Umbilical cord (tissue), 2 donors: ENCODE measurements around the gene MAP2K2. TPM values are rescaled to one million over a fixed set of nuclear protein-coding genes. Genes with fewer than 3 reads are reported as not detected.

Experiments
- DNase-seq: peaks from one replicate; pipeline ENCODE4 v3.0.0-alpha.2; 2015; ENCODE audit warnings: low spot score
- total RNA-seq: library from RNA; depleted of rRNA; stranded (reverse); fragments of >200 nt; gene quantifications from one replicate; pipeline ENCODE4 v1.2.3, GENCODE V29; 2014; ENCODE audit warnings: low replicate concordance; ENCODE audit not compliant: insufficient read depth

The MAP2K2 gene
- total RNA-seq, 1 donor from 2014 or later: 72.5 TPM

DNA sequence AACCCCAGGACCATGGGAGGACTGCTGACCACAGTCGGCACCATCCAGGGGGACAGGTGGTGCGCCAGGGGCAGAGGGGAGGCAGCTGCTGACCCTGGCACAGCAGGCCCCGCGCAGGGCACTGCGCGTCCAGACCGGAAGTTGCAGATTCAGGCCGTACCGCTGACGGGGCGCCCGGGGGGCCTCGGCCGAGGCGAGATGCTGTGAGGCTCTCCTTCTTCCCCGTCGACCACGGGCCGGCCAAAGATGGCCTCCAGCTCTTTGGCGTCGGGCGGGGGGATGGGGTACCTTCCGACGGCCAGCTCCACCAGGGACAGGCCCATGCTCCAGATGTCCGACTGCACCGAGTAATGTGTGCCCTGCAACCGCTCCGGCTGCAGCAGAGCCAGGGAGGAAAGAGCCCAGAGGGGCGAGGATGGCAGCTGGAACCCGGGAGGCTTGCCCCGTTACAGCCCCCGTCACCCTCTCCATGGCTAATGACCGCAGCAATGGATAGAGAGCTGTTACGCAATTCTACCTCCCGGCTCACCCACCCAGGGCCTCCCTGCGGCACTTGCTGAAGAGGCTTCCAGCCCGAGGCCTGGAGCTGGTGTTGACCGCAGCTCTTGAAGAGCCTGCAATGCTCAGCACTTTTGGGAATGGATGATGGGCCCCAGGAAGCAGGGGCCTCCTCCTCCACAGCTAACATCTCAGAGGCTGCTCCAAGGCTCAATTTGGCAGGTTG is 24.7 kb downstream of the MAP2K2 start:
- no peak for DNase-seq

DNA sequence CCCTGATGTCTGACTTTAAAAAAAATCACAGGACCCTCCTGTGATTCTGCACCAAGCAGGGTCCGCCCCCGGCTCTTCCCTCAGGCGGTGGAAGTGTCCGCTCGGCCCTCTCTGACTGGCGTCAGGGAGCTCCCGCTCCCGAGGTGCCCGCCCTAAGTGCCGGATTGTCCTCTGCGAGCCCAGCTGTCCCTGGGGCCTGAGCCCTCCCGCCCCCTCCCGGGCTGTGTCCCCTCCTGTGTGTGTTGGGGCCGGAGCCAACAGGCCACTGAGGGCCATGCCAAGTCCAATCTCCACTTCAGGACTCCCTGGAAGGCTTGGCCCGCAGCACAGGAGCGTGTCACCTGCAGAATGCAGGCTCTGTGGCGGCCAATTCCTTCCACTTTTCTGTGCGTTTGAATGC is 25.4 kb downstream of the MAP2K2 start:
- no peak for DNase-seq

DNA sequence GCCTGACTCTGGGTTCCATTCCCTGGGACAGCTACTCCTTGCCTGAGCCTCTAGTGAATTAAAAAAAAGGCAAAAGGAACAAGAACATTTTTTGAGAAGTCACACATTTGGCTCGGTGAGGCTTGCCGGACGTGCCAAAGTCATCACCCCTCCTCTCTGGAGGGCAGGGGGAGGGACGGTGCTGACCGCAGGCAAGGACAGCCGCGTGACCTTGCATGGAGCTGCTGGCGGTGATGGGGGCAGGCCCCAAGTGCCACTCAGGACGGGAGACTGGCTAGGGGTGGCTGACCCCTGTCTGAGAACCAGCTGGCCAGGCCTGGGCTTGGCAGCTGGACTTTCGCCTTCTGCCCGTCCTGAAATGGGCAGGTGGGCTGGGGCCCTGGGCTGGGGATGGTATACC is 26.4 kb downstream of the MAP2K2 start:
- DNase-seq: no peak

DNA sequence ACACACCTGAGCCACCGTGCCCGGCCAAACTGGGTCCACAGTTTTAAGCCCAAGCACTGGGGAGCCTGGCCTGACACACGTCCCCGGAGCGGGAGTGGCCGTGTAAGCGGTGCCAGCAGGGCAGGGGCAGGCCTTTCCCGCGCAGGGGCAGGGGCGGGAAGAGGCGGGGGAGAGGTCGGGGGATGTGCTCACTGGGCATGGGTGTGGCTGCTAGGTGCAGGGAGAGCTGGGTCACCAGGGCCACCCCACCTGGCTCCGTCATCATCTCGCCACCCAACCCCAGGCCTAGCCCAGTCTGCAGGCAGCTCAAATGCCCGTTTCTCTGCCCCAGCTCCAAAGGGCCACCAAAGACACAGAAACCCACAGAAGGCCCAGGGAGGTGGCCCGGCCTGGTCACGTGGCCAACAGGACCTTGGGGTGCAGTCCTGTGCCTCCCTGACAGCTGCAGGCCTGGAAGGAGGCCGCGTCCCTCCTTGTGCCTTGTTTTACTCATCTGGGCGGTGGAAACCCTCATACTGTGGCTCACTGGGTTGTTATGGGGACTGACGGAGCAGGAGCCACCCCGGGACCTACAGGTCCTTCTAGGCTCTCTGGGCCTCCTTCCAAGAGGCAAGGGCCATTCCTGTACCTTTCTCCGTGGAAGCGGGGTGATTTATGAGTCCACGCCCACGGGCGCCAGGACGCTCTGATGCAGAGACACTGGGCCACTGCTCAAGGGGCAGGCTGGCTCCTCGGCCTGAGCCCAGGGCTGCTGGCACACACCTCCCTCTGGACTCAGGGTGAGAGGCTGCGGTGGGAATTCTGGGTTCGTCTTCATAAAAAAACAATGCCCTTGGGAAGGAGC is 27.7 kb downstream of the MAP2K2 start:
- no peak for DNase-seq

DNA sequence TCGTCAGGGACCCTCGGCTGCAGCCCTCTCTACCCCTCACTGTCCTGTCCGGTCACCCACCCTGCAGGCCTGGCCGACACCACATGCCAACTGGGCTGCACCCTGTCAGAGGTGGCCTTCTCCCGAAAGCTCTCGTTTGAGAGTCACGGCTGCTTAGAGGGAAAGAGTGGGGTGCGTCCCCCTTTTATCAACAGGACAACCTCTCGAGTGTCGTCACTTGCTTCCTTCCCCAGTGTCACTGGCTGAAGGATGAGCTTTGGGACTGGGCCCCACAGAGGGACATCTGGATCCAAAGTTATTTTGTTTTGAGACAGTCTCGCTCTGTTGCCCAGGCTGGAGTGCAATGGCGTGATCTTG is 28.5 kb downstream of the MAP2K2 start:
- no peak for DNase-seq

DNA sequence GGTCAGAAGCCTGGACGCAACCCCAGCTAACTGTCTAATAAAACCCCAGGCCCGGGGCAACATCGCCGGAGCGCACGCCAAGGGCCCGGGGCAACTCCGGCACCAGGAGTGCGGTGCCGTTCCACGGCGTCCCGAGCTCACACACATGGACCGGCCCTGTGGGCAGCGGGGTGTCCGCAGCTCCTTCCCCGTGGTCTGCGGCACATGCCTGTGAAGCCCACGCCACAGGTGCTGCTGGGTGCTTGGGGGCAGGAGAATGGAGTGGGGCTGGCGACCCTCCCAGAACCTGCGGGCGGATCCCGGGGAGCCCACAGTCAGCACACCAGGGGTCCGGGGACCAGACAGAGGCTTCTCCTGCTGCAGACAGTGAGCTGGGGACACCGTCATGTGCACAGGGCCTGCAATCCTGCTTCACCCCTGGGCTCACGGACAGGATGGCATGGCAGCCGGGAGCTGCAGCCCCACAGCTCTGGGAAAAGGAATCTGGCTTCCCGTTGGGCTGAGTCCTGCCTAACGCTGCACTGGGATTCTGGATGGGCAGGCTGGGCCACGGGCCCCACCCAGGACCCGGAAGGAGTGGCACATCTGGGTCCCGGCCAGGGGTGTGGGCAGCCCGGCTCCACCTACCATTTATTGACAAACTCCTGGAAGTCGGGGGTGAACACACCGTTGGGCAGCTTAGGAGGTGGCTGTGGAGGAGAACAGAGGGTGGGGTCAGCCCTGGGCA is 29.0 kb downstream of the MAP2K2 start:
- no peak for DNase-seq

DNA sequence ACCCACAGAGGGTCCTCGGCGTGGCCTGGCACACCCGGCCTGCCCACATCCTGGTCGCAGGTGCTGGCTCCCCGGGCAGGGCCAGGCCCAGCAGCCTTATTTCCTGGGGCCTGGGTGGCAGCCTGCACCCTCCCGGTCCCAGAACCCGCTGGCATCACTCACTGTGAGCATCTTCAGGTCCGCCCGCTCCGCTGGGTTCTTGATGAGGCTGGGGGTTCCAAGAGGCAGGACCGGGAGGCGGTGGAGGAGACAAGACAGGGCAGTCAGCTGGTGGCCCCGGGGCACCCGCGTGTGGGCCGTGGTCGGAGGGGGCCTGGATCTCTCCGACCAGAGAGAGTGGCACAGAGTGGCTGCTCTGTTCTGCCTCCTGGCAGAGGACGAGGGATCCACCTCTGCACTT is 29.6 kb downstream of the MAP2K2 start:
- DNase-seq: no peak

DNA sequence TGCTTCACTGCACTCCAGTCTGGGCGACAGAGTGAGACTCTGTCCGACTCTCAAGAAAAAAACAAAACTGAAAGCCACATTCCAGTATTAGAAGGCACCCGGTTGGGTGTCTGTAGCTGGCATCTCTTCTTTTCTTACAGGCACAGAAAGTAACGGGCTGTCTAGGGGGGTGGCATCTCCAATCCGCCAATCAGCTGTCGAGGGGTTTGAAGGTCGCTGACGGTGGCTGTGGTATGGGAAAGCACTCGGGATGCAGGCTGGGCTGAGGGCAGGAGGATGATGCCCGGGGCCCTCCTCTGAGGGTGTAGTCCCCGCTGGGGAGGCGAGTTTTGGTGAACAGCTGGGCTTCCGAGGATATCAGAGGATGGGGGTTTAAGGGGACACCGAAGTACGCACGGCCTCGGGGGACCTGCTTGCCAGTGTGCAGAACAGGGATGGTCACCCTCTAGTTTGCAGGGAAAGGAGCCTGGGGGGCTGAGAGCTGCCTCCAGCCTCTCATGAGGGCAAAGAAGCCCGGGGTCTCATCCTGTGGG is 30.2 kb downstream of the MAP2K2 start:
- no peak for DNase-seq

DNA sequence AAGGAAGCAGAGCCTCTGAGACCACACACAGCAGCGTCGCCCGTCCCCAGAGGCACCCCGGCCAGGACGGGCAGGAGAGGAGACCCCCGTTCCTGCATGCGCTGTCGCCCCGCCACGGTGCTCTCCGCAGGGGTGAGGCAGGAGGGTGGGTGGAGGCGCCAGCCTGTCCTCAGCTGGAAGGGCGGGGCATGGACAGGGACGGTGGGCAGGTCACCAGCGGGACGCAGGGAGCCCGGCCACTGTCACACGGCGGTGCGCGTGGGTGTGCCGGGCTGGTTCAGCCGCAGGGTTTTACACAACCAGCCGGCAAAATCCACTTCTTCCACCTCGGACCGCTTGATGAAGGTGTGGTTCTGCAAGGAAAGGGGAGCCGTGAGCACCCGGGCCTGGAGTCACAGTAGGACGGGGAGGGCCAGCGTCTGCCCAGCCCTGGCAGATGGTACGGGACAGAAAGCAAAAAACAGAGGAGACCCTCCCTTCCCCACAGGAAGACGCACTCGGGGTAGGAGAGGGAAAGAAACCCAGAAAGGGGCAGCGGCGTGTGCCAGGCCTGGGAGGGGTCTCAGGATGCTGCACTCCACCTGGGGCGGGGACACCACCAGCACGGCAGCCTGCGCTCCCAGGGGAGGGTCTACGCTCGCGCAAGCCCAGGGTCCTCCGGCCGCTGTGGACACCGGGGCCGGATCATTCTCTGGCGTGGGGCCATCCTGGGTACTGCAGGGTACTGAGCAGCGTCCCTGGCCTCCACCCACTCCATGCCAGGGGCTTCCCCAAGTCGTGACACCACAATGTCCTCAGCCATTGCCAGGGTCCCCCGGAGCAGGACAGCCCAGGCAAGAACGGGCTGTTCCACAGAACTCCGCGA is 33.3 kb downstream of the MAP2K2 start:
- DNase-seq: no peak

DNA sequence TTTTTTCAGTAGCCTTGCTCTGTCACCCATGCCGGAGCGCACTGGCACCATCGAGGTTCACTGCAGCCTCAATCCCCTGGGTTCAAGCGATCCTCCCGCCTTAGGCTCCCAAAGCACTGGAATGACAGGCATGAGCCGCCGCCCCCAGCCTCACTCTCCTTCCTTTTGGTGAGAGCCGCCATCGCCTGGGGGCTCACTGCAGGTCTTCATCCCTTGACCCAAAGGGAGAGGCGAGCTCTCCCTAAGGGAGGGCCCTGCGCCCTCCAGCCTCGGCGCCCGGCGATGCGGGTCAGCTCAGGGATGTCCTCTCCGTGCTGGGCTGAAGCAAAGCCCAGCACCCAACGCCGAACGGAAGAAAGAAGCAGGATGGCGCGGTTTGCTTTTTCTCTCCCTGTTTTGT is 34.0 kb downstream of the MAP2K2 start:
- no peak for DNase-seq

DNA sequence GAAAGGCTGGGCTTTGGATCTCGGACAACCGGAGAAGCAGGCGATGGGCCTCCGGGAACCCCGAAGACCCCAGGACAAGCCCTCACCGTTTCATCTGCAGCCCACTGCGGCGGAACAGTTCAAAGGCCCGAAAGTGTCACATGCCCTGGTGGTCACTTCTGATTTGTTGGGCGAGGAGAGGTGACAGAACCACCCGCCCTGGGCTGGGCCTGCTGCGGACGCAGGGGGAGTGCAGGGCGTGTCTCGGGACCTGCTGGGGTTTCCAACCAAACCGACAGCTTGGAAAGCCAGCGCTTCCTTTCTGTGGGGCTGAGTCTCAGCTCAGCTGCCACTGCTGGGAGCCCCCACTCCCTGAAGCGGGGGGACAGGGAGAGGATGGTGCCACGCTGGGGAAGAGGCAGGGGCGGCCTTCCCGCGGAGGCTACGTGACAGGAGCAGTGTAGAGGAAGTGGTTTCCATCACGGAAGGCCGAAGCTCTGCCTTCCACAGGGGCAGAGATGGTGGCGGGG is 34.5 kb downstream of the MAP2K2 start:
- no peak for DNase-seq

DNA sequence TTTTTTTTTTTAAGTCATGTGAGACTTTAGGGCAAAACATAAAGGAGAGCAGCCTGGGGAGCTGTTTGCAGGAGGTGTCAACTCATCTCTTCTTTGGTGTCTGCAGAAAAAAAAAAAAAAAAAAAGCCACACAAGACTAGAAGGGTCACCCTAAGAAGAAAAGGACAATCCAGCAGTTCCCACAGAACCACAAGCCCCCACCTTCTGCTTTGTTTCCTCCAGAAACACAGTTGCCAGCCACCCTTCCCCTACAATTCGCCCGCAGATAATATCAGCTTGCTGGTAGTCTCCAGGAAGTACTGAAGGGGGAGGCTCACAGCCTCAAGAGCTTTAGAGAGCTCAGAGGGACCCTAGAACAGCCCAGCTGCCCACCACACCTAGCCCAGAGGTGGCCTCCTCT is 34.9 kb downstream of the MAP2K2 start:
- no peak for DNase-seq

DNA sequence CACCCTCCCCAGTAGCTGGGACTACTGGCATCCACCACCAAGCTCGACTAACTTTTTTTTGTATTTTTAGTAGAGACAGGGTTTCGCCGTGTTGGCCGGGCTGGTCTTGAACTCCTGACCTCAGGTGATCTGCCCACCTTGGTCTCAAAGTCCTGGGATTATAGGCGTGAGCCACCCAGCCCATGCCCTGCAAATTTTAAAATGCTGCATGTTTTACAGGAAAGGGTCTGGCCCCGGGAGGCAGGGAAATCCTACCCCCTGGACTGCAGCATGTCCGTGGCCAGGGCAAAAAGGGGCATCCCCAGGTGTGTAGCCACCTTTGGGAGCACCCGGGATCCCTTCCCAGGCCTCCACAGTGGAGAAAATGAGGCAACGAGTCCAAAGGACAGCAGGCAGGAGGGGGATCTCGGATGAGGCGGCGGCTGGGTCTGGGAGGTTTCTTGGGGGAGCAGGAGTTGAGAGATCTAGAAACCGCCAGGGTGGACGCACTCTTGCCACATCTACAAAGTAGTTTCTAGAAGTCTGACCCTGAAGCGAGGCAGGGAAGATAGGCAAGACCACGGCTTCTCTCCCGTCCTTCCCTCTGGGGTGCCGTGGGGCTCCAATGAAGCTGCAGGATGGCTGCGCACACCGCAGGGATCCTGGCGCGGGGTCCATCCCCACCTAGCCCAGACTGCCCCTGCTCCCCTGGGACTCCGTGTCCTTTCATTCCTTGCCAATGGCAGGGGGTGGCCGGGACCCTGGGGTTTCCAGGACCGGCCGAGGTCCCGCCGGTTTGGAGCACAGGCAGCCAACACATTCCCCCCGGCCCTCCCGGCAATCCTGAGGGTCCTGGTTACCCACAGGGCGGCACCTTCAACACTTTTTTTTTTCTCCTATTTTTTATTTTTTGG is 35.9 kb downstream of the MAP2K2 start:
- DNase-seq: no peak

DNA sequence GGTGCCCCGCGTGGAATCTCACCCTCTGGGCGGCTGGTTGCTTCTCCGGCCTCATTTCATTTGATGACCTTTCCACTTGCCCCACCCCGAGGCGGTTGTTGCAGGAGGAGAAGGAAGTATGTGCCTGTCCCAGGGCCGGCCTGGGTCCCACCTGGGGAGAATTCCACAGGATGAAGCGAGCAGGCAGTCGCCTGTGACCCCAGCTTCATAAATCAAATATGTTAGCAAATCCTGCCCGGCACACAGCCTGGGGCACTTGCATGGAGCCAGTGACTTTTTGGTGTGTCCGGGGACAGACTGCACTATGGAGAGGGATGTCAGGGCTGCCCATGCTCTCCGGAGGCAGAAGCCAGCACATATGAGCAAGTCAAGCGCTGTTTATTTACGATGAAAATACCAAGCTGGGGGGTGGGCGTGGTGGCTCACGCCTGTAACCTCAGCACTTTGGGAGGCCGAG is 37.5 kb downstream of the MAP2K2 start:
- no peak for DNase-seq

DNA sequence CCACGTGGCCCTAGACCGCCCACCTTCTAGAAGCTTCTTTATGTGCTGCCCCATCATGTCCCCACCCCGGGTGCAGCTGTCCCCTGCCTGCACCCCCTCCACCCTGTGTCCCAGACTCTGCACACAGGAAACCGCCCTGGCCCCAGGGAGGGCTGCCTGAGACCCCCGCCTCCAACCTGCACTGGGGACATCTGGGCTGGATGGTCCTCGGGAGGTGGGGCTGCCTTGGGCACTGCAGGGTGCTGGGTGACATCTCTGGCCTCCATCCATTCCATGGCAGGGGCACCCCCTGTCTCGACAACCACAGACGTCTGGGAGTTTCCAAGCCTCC is 39.4 kb downstream of the MAP2K2 start:
- DNase-seq: no peak

DNA sequence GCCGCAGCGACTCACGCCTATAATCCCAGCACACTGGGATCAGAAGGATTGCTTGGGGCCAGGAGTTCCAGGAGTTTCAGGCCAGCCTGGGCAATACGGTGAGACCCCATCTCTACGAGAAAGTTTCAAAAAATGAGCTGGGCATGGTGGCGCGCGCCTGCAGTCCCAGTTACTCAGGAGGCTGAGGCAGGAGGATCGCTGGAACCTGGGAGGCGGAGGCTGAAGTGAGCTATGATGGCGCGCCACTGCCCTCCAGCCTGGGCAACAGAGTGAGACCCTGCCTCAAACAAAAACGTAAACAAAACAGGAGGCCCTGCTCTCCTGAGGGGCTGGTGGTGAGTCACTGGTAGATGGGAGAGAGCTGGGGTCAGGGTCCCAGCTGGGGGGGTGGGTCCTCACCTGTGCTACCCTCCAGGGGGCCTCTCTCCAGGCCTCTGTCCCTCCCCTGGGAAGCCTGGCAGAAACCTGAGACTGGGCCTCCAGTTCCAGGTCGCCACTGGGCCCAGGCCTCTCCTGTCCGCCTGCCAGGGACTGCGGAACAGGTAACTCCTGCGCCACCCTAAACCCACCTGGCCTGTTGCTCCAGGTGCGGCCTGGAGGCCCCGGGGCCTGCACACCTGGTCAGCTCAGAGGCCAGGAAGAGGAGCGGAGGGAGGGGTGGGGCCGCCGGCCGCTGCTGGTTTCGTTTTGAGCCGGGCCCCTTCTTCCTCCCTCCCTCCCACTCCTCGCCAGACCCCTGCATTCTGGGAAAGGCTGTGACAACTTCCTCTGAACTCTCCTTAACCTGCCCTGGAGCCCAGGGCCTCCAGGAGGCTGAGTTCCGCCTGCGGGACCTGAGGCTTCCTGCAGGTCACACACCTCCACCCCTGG is 40.0 kb downstream of the MAP2K2 start:
- no peak for DNase-seq

DNA sequence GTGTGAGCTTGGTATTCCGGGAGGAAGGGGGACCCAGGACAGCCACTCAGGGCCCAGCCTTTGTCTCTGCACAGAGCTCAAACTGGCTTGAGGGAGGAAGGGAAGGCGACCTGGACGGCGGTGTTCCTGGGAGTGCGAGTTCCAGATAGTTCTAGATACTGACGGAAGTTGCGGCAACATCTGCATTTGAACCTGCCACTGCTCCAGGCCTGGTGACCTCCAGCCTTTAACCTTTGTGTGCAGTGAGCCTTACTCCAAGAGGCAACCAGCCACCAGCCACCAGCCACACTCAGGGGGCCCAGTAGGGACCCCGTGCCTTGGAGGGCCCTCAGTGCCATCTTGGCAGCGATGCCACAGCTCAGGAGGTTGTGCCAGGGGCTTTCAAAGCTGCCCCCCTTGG is 41.8 kb downstream of the MAP2K2 start:
- no peak for DNase-seq

DNA sequence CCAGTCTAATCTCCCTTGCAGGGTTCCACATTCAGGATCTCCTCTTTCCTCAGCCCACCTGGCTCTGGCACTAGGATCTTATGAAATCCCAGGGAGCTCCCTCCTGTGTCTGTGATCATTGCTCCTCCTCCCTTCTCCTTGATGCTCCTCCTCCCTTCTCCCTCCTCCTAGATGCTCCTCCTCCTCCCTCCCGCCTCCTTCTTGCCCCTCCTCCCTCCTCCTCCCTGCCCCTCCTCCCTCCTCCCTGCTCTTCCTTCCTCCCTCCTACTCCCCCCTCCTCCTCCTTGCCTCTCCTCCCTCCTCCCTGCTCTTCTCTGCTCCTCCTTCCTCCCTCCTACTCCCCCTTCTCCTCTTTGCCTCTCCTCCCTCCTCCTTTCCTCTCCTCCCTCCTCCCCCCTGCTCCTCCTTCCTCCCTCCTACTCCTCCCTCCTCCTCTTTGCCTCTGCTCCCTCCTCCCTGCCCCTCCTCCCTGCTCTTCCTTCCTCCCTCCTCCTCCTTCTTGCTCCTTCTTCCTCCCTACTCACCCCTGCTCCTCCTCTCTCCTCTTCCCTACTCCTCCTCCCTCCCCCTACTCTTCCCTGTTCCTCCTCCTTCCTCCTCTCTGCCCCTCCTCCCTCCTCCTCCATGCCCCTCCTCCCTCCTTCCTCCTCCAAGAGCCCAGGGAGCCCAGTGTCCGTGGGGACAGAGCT is 42.3 kb downstream of the MAP2K2 start:
- no peak for DNase-seq

DNA sequence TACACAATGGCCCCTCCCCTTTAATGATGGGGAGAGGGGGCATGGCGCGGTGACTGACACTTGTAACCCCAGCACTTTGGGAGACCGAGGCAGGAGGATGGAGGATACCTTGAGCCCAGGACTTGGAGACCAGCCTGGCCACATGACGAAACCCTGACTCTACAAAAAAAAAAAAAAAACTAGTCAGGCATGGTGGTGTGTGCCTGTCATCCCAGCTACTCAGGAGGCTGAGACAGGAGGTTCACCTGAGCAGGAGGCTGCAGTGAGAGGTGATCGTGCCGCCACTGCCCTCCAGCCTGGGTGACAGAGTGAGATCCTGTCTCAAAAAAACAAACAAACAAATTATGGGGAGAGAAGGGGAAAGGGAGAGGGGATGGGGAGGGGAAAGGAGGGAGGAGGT is 43.4 kb downstream of the MAP2K2 start:
- no peak for DNase-seq
